Stimulated activated CD4-positive, alpha-beta T cell treated with anti-CD3 and anti-CD28 coated beads, Interleukin-15, amount 100 ng/mL, for 24 hours (primary cell): ENCODE data around the gene ATG101.

Source experiments
- DNase-seq: peaks from one replicate; pipeline ENCODE4 v3.0.0-alpha.2; 2020

ATG101 gene

DNA sequence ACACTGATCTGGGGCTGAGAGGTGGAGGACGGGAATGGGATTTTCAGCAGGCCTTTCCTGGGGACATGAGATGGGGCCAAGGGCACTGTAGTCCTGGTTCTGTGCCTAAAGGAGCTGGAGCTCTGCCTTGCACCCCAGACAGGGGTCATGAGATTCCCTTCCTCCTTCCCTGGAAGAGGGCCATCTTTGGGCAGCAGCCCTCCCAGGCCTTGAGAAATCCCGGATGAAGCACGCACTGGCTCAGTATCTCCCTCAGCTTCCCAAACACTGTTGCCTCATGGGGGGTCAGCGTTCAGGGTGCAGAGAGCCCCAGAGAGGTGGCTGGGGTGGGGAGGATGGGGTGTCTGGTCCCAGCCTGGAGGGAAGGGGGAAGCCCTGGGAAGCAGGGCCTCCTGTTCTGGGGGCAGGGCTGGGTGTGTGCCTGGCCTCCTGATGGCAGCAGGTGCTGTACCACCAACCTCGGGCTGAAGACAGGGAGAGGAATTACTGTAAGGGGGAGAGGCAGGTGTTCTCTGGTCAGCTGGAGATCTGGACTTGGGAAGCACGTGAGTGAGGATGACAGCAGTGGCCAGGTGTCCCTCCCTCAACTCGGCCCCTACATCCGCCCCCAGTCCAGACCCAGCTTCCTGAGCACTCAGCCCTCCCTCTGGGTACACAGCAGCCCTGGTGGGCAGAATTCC lies 26.9 kb upstream of the ATG101 start:
- no peak for DNase-seq

- no peak for DNase-seq
These were observed 26.2 kb upstream of the ATG101 start for GRCh38 chr12:52043386-52044212.

- no peak for DNase-seq
These were observed 25.3 kb upstream of the ATG101 start for GRCh38 chr12:52044292-52044983.

DNA sequence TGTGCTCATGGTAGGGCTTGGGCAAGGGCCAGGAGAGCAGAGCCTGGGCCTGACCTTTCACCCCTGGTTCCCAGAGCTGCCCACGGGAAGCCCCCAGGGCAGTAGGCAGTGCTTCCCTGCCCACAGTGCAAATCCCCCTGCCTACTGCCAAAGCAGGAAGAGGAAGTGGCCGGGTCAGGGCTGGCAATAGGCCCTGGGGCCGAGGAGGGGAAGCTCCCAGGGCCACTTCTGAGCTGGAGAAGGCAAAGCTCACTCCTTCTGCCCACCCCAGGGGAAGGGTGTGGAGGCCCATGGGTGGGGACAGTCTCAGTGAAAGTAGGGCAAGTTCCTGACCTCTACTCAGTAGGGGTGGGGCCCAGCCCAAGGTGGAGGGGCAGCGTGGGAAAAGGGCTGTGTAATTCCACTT lies 24.0 kb upstream of the ATG101 start:
- DNase-seq, result no peak

DNA sequence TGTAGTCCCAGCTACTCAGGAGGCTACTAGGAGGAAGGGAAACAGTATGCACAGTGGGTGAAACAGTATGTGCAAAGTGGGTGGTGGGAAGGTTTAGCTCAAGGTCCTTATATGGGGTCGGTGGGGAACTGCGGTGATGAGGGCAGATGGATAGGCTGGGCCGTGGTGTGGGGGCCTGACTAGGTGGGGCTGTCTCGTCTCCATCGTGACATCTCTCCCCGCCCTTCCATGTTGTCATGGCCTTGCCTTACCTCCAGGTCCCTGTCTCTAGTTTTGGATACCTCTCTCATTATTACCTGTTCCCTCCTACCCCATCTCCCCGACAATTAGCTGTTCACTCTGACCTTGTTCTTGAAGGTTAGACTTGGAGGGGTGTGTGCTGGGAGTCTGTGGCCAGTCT lies 22.9 kb upstream of the ATG101 start:
- no peak for DNase-seq

- no peak for DNase-seq
These were observed 20.5 kb upstream of the ATG101 start for GRCh38 chr12:52049286-52049685.

- DNase-seq, result no peak
These were observed 20.1 kb upstream of the ATG101 start for GRCh38 chr12:52049688-52050087.

DNA sequence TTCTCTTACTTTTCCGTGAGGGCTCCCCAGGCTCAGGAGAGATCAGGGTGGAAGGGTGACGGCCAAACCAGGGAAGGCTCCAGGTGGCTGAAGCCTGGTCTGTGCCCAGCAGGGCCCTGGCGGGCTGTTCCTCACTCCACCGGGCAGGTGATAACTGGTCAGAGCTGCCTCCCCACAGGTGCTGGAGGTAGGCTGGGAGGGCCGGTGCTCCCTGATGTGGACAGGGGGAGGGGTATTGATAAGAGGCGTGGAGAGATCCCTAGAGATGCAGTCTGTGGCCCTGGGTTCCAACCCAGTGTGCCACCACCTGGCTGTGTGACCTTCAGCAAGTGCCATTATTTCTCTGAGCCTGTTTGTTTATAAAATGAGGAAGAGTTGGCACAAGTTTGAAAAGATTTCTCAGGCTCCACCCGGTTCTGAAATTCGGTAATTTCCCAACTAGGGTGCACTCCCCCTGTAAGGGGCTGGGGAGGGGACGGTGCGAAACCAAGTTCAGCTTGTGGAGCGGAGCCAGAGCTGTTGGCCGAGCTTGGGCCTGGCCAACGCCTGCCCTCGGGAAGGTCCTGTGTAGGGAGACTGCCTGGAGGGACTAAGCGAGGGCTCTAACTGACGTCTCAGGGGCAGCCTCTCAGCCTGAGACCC lies 19.5 kb upstream of the ATG101 start:
- no peak for DNase-seq

DNA sequence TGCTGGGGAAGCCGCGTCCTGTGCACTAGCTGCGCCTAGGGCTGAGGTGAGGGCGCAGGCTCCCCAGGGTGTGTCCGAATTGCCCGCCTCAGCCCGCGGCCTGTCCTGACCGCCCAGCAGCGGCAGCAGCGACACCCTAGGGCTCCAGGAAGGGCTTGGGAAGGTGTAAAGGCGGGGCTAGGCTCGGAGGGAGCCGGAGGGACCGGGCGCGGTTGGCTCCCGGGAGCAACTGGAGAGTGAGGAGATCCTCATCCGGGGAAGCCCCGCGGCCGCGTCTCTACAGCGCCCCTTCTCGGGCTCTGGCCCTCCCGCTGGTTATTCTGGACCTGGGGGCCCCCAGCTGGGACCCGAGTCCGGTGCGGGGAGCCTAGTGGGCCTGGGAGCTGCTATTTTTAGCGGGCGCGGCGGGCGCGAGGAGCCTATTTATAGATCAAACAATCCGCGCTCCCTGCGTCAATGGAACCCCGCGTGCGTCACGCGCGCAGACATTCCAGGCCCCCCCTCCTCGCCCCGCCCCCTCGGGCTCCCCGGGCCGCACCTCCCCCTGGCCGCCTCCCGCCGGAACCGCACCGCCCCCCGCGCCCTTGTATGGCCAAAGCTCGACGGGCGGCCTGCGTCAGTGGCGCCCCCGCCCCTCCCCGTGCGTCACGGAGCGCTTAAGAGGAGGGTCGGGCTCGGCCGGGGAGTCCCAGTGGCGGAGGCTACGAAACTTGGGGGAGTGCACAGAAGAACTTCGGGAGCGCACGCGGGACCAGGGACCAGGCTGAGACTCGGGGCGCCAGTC lies 18.8 kb upstream of the ATG101 start, which contains the start of gene NR4A1:
Gene NR4A1, plus strand, starts transcription at position 685 of the 784 bp plus-strand sequence. CDS start 2,887 bp downstream, outside the sequence.
- peak; percentile 99 for DNase-seq

- peak; percentile 37 for DNase-seq
These were observed 17.2 kb upstream of the ATG101 start for GRCh38 chr12:52052468-52053186.

DNA sequence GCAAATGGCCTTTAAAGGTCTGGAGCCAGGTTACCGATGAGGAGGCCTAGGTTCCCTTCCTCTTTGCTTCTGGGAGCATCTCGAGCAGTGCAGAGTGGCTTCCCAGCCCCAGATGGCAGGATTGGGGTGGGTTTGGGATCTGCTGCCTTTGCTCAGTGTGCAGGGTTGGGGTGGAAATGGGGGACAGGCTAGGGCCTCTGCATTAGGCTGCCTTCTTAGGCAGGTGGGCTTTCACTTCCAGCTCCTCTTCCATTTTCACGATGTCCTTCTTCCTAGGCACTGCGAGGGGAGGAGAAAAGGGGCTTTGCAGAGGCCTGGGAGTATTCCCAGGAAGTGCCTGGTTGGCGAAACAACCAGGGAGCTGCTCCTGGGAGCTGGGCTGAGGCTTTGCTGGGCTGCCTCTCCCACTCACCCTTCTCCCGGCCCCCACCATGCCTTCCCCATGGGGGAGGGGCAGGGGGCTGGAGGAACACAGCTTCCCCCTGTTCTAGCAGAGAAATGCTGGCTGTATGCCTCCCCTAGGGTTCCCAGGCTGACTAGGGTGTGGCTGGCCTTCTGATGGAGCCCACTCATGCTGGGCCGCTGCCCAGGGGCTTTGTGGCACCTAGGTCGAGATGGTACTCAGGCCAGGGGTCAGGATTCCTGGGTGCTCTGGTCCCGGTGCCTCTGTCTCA lies 16.1 kb upstream of the ATG101 start:
- DNase-seq, result no peak

GRCh38 chr12:52054231-52054832 lies 15.4 kb upstream of the ATG101 start:
- no peak for DNase-seq

DNA sequence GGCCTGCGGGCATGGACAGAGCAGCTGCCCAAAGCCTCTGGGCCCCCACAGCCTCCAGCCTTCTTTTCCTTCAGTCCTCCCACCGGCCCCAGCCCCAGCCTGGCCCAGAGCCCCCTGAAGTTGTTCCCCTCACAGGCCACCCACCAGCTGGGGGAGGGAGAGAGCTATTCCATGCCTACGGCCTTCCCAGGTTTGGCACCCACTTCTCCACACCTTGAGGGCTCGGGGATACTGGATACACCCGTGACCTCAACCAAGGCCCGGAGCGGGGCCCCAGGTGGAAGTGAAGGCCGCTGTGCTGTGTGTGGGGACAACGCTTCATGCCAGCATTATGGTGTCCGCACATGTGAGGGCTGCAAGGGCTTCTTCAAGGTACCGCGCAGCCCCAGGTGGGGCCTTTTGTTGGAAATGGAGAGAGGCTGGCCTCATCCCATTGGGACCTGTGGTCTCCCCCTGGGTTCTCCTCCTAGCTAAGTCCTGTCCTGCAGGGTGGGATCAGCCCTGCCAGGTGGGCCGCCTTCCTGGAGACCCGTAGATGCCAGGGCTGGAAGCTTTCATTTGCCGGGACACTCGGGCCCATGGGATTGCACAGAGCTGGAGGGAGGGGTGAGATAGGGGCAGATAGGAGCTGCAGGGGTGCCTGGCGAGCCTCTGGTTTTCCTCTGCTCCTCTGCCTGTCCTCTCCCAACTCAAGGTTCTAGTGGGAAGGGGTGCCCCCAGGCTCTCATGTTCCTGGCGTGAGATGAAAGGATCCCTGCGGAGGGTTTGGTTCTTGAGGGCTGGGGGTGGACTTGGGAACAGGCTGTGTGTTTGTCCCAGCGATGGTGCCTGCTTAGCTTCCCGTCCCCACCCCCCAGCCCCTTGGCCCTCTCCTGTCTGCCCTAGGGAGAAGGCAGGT lies 14.7 kb upstream of the ATG101 start:
- no peak for DNase-seq

DNA sequence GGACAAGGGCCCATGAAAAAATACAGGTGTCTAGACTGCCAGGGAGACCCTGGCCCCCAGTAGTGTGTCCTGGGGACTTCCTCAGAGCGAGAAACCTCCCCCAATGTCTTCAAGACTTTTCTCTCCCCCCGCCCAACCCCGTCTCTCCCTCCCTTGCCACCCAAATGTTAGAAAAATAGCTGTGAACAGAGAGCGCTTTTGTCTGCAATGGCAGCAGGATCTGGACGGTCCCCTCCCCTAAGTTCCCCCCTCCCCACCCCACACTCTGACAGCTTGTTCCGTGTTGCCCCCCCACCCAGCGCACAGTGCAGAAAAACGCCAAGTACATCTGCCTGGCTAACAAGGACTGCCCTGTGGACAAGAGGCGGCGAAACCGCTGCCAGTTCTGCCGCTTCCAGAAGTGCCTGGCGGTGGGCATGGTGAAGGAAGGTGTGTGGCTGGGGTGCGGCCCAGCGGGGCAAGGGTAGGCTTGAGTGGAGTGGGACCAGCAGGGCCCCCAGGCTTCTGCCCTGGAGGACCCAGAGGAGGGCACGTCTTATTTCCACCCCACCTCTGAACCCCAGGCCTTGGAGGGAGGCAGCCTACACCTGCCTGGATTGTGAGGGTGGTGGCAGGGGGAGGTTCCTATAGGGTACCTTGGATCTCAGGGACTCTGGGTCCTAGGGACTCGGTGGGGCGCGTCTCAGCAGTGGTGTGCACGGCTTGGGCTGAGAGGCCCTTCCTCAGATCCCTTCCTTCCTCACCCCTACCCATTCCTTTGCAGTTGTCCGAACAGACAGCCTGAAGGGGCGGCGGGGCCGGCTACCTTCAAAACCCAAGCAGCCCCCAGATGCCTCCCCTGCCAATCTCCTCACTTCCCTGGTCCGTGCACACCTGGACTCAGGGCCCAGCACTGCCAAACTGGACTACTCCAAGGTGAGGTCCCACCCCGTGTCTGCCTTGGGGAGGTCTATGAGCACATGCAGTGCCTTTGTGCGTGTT lies 13.8 kb upstream of the ATG101 start:
- no peak for DNase-seq

GRCh38 chr12:52056801-52057637 lies 12.8 kb upstream of the ATG101 start:
- no peak for DNase-seq

- no peak for DNase-seq
These were observed 11.9 kb upstream of the ATG101 start for GRCh38 chr12:52057638-52058576.
